Cortex of kidney (tissue), 1 donor: Measurements from ENCODE around the gene SLIT3.

Experiments
- DNase-seq: peaks from one replicate; lab custom pipeline; 2025; lab: John Stamatoyannopoulos, UW

Gene SLIT3

GRCh38 chr5:169104937-169105494 is 195.9 kb downstream of the SLIT3 start:
- DNase-seq: no peak

- DNase-seq: no peak
Observed at GRCh38 chr5:169103586-169104181, 197.3 kb downstream of the SLIT3 start.

- no peak for DNase-seq
Observed at GRCh38 chr5:169101966-169102365, 199.0 kb downstream of the SLIT3 start.

- DNase-seq: no peak
Observed at GRCh38 chr5:169100735-169101075, 200.2 kb downstream of the SLIT3 start.

GRCh38 chr5:169099801-169100734 is 200.9 kb downstream of the SLIT3 start:
- DNase-seq: no peak

- no peak for DNase-seq
Observed at GRCh38 chr5:169098331-169099121, 202.4 kb downstream of the SLIT3 start.

GRCh38 chr5:169097374-169098326 is 203.3 kb downstream of the SLIT3 start:
- no peak for DNase-seq

GRCh38 chr5:169095976-169096375 is 205.0 kb downstream of the SLIT3 start:
- no peak for DNase-seq

- no peak for DNase-seq
Observed at GRCh38 chr5:169095410-169095960, 205.5 kb downstream of the SLIT3 start.

- DNase-seq: no peak
Observed at GRCh38 chr5:169094586-169095409, 206.1 kb downstream of the SLIT3 start.

- no peak for DNase-seq
Observed at GRCh38 chr5:169091396-169091980, 209.5 kb downstream of the SLIT3 start.

- no peak for DNase-seq
Observed at GRCh38 chr5:169089343-169089742, 211.6 kb downstream of the SLIT3 start.

GRCh38 chr5:169088028-169088725 is 212.8 kb downstream of the SLIT3 start:
- no peak for DNase-seq

- no peak for DNase-seq
Observed at GRCh38 chr5:169085636-169086035, 215.3 kb downstream of the SLIT3 start.

- no peak for DNase-seq
Observed at GRCh38 chr5:169085212-169085611, 215.7 kb downstream of the SLIT3 start.

- no peak for DNase-seq
Observed at GRCh38 chr5:169084775-169085174, 216.2 kb downstream of the SLIT3 start.

- DNase-seq: no peak
Observed at GRCh38 chr5:169083394-169084018, 217.4 kb downstream of the SLIT3 start.

- DNase-seq: no peak
Observed at GRCh38 chr5:169081000-169081724, 219.8 kb downstream of the SLIT3 start.
